ENCODE measurements around the gene SMAD9. TPM values are rescaled to one million over a fixed set of nuclear protein-coding genes. Genes with fewer than 3 reads are reported as not detected.

The SMAD9 gene
- total and polyA plus RNA-seq, 2 of the 4 experiments (the other 2 are of a cell fraction): 3.2 to 4.8 TPM

DNA sequence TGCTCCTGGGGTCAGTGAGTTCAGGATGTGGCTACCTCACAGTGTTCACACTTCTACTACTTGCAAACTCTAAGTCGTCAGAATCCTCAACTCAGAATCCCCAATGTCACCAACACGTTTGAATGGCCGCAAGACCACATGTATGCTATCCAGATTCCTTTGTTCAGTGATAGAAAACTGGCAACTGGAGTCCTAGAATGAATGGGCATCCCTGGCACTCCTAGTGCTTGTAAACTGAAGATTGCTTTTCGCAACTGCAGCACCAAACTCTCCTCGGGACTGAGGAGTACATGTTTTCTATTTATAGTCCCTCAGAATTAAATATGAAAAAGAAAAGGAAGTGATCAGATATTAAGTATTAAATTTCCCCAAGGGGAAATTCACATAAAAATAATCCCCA lies 4.9 kb downstream of the SMAD9 start (continued):
- no peak for TF ChIP-seq CEBPB (IDR thresholded peaks at IDR 0.05; ENCODE audit: low read depth, low read length)
- TF ChIP-seq RCOR1 (IDR thresholded peaks at IDR 0.05; ENCODE audit: insufficient replicate concordance, low read length): no peak
- no peak for TF ChIP-seq CHD1 (IDR thresholded peaks at IDR 0.05; ENCODE audit: low read depth, low read length)
- TF ChIP-seq BHLHE40 (IDR thresholded peaks at IDR 0.05; ENCODE audit: low read depth, low read length): no peak
- TF ChIP-seq MXI1 (IDR thresholded peaks at IDR 0.05; ENCODE audit: borderline replicate concordance, low read depth, low read length): no peak
- TF ChIP-seq RAD21 (IDR thresholded peaks at IDR 0.05; ENCODE audit: low read length): no peak

DNA sequence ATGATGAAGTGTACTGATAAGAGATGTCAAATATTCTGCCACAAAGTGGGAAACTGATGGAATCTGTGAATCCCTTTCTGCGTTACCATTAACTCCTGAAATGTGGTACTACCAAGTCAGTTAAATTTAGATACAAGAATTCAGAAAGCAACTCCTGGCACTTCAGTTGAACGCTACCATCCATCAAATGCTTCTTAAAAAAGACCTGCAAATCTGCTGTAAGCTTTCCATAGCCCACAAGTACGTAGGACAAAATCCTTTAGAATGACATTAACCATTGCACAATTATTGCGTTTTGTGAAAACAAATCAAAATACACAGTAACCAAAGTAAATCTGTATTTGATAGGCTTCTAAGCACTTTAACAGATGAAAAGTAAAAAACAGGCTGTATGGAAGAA lies 5.4 kb downstream of the SMAD9 start:
- Histone ChIP-seq H4K5ac (ENCODE audit: low read depth, low read length) (no peak overlapping the region), H4K20me1 (ENCODE audit: insufficient read depth, low read length) (peaks cover 5% of the 10 kb centered on the region; the same call in 1 of the 2 replicates), H3K4me3 (ENCODE audit: insufficient read depth, low read depth, low read length) (no peak overlapping the region), H3K9ac (ENCODE audit: low read depth, low read length) (no peak overlapping the region), H2AK9ac (replicated peaks; ENCODE audit: low read depth, low read length, poor library complexity) (no peak overlapping the region), H3K27me3 (ENCODE audit: control insufficient read depth, insufficient read depth, low read length) (no peaks in the 10 kb centered on the region), H3K9me1 (ENCODE audit: insufficient read depth, low read length) (peaks cover 15% of the 10 kb centered on the region), H2AK5ac (ENCODE audit: low read depth, low read length) (no peak overlapping the region), H3K4me2 (ENCODE audit: low read depth, low read length) (no peak overlapping the region), H2BK15ac (ENCODE audit: low read depth, low read length) (no peak overlapping the region), H2AFZ (replicated peaks; ENCODE audit: low read length, poor library complexity) (no peak overlapping the region), H3K23ac (ENCODE audit: low read depth, low read length) (no peak overlapping the region), H3K36me3 (ENCODE audit: control insufficient read depth, insufficient read depth, low read length) (no peaks in the 10 kb centered on the region), H3K4ac (ENCODE audit: low read depth, low read length) (no peak overlapping the region), H2BK20ac (ENCODE audit: low read depth, low read length) (no peak overlapping the region), H2BK5ac (ENCODE audit: low read depth, low read length, poor library complexity, severe bottlenecking) (no peak overlapping the region), H3K4me1 (ENCODE audit: control insufficient read depth, insufficient read depth, low read length) (peaks cover 7% of the 10 kb centered on the region), H3K56ac (ENCODE audit: extremely low read depth, insufficient read depth, low read length) (no peak overlapping the region), H3K79me1 (ENCODE audit: low read depth in 1 of 2, low read length in 2 of 2) (peaks cover 18 to 61% of the 10 kb centered on the region in 2 experiments), H4K91ac (ENCODE audit: insufficient read depth, low read depth, low read length) (no peak overlapping the region), H2BK120ac (ENCODE audit: low read depth, low read length) (no peak overlapping the region), H4K8ac (ENCODE audit: low read depth in 2 of 2, low read length in 2 of 2) (no peak overlapping the region), H3K27ac (ENCODE audit: insufficient read depth, low read length) (no peak overlapping the region), H3K18ac (ENCODE audit: low read depth, low read length) (no peak overlapping the region), H3K9me3 (ENCODE audit: control insufficient read depth, insufficient read depth, low read length) (no peaks in the 10 kb centered on the region), H3K14ac (replicated peaks; ENCODE audit: low read depth, low read length) (no peak overlapping the region)
- BruUV-seq (replicated peaks): no TSS peak
- ChIA-PET CTCF (no interaction called here), POLR2A (ENCODE audit: unreplicated experiment) (no interaction called here)
- intact Hi-C loops (cut with micrococcal nuclease): loop anchor here (5.0 kb wide), 1 partner anchor 32 kb away; no protein-coding TSS in a partner anchor
- dilution Hi-C loops (cut with HindIII; ENCODE audit: low sequenced_read_pairs, unreplicated experiment): no loop called here
- TF ChIP-seq CEBPB (IDR thresholded peaks at IDR 0.05; ENCODE audit: low read depth, low read length) (peak; percentile 18; the same call in 1 of the 2 replicates), NFE2L2 (IDR thresholded peaks at IDR 0.05; ENCODE audit: low read depth, low read length) (no peak)
- in situ Hi-C loops (cut with MboI; ENCODE audit: low sequenced_read_pairs): no loop called here
- DNase-seq (no peak), ATAC-seq (ENCODE audit: low read depth) (no peak)
- WGBS, 2 experiments (ENCODE audit: extremely low coverage in 2 of 2, insufficient read length in 1 of 2): no CpG with 5 or more reads among the region's 4 CpGs
